Neuron (in vitro differentiated cells): ENCODE data around the gene AHNAK2.

Experiments used
- H2AFZ ChIP-seq: one replicate; pipeline ENCODE4 v1.6.1; 2013; ENCODE audit warnings: low read depth, mild to moderate bottlenecking, inconsistent platforms, low read length, moderate library complexity
- H3K27me3 ChIP-seq: one replicate; pipeline ENCODE4 v1.6.1; 2013; ENCODE audit warnings: low read length; ENCODE audit not compliant: insufficient read depth
- H3K36me3 ChIP-seq: one replicate; pipeline ENCODE4 v1.6.1; 2013; ENCODE audit warnings: low read length; ENCODE audit not compliant: insufficient read depth
- H3K4me1 ChIP-seq: one replicate; pipeline ENCODE4 v1.6.1; 2013; ENCODE audit warnings: low read length; ENCODE audit not compliant: insufficient read depth
- H3K4me3 ChIP-seq: 2 replicates; pipeline ENCODE4 v1.5.1; 2013; ENCODE audit warnings: mild to moderate bottlenecking, low read length, moderate library complexity
- H3K9me3 ChIP-seq: one replicate; pipeline ENCODE4 v1.6.1; 2013; ENCODE audit warnings: low read length

The AHNAK2 gene

DNA sequence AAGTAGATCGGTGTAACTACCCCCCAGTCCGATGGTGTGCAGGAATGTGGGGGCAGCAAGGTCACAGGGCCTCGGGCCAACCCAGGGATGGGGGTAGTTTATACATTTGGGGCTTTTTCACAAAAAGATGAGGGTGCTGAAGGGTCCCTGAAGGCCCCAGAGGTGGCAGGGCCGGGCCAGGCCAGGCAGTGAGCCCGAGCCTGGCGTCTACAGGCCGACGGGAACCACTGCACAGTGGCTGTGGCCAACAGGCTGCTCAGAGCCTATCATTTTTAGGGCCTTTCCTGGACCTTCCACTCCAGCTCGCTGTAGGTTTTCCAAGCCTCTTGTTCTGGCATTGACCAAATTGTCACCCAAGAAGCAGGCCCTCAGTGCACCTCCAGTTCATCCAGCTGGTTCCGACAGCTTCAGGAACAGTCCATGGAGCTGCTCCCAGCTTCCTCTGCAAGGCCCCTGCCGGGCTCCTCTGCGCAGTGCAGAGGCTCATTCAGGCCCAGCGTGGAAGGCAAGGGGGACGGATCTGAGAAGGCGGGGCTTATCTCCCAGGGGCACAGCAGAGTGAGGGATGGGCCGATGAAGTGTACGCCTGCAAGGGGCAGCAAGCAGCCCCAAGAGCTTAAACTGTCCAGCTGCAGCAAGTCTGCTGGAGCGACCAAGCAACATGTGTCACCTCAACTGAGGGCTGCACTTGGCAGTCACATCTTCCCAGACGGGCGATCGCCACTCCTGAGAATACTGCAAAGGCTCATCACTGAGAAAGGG, 28.8 kb upstream of the AHNAK2 start:
- peaks cover 53% of the 10 kb centered on the region for H3K36me3 ChIP-seq
- no peak overlapping the region for H2AFZ ChIP-seq
- H3K4me3 ChIP-seq = no peak overlapping the region
- H3K4me1 ChIP-seq = peaks cover 5% of the 10 kb centered on the region
- H3K9me3 ChIP-seq = no peaks in the 10 kb centered on the region
- no peaks in the 10 kb centered on the region for H3K27me3 ChIP-seq

DNA sequence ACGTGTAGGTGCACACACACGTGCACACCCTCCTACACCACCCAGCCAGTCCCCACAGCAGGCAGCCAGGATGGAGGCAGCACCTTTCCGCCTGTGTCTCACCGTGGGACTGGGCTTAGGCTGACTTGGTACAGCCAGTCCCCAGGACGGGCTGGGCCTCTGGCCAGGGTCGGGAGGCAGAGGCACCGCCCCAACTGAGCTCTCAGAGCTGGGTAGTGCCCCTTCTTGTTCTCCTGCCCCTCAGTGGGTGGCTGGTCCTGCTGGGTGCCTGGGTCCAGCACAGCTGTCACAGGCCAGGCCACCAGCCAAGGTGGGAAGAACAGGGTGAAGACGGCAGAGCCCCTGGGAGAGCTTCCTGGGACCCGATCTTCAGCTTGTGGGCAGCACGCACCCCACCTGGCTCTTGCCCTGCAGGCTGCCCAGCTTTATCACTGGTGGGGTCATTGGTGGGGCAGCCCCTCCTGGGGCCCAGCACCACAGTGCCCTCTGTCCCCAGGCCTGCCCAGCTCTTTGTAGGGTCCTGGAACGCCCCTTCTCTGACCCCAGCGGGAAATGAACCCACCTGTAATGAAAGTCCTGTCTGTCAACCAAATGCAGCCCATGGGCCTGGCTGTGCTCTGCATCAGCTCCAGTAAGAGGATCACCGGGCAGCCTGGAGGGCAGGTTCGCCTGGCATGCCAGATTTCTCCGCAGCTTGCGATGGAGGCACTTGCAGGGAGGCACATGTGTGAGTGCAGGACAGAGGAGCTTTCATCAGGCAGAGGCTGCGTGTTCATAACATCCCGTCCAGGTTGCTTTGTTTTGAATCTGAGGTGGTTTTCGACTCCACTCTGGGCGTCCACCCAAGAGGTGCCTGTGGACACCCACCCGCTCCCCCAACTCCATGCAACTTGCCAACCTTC, 28.0 kb upstream of the AHNAK2 start:
- peaks cover 45% of the 10 kb centered on the region for H3K36me3 ChIP-seq
- no peak overlapping the region for H3K4me3 ChIP-seq
- peaks cover 5% of the 10 kb centered on the region for H3K4me1 ChIP-seq
- H3K9me3 ChIP-seq = no peaks in the 10 kb centered on the region
- no peaks in the 10 kb centered on the region for H3K27me3 ChIP-seq
- no peak overlapping the region for H2AFZ ChIP-seq

DNA sequence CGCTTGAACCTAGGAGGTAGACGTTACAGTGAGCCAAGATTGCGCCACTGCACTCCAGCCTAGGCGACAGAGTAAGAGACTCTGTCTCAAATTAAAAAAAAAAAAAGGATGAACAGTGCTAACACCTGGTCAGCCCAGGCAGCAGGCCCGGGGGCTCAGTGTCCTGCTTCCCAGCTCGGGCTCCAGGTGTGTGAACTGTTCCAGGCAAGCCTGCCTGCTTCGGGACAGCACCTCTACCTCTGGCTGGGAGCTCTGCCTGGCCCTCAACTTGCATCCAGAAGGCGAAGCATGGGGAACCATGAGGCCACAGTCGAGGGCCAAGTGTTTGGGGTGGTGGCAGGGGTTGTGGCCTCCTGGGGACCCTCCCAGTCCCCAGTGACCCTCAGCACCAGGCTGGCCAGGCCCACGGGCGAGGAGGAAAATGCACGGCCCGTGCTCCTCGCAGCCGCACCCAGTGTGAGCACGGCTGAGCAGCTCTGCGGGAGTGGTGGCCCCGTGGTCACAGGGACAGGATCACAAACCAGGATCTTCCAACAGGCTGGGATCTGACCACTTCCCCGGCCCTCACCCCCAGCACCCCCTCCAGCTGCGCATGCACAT, 27.3 kb upstream of the AHNAK2 start:
- H3K9me3 ChIP-seq = no peaks in the 10 kb centered on the region
- H2AFZ ChIP-seq = no peak overlapping the region
- H3K4me3 ChIP-seq = no peak overlapping the region
- H3K36me3 ChIP-seq = peaks cover 38% of the 10 kb centered on the region
- no peaks in the 10 kb centered on the region for H3K27me3 ChIP-seq
- peaks cover 4% of the 10 kb centered on the region for H3K4me1 ChIP-seq

DNA sequence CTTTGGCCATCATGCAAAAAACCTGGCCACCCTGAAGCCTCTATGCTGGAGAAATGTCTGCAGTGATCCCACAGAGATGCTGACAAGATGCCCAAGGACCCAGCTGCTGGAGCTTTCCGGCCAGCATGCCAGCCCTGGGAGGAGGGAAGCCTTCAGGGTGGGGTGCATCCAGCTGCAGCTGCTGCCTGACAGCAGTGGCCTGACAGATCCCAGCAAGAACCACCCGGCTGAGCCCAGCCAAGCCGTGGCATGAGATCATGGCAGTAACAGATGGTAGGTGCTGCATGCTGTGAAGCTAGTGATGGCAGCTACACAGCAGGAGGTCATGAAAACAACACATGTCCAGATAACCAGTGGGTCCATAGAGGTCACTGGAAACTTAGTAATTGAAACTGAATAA, 21.2 kb upstream of the AHNAK2 start:
- no peaks in the 10 kb centered on the region for H3K27me3 ChIP-seq
- no peaks in the 10 kb centered on the region for H3K4me1 ChIP-seq
- no peak overlapping the region for H3K4me3 ChIP-seq
- H3K9me3 ChIP-seq = no peaks in the 10 kb centered on the region
- no peak overlapping the region for H2AFZ ChIP-seq
- peaks cover 25% of the 10 kb centered on the region for H3K36me3 ChIP-seq

DNA sequence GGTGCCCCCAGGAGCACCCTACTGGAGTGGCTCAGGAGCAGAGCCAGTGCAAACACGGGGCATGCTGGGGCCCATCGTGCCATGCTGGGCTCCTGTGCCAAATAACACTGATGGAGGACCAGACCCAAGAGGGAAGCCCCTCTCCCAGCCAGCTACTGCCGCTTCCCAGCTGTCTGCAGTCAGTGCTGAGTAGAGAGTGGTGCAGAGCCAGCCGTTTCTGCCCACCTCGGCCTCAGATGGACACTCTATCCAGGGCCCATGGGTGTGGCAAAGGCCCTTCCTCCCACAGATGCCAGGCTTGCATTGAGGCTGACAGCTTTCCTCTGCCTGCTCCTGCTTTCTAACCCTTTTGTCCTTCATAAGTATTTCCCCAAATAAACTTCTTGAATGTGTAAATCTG, 20.6 kb upstream of the AHNAK2 start:
- Histone ChIP-seq H3K4me1 (no peaks in the 10 kb centered on the region), H3K27me3 (no peaks in the 10 kb centered on the region), H3K4me3 (no peak overlapping the region), H2AFZ (no peak overlapping the region), H3K36me3 (peaks cover 29% of the 10 kb centered on the region), H3K9me3 (no peaks in the 10 kb centered on the region)

DNA sequence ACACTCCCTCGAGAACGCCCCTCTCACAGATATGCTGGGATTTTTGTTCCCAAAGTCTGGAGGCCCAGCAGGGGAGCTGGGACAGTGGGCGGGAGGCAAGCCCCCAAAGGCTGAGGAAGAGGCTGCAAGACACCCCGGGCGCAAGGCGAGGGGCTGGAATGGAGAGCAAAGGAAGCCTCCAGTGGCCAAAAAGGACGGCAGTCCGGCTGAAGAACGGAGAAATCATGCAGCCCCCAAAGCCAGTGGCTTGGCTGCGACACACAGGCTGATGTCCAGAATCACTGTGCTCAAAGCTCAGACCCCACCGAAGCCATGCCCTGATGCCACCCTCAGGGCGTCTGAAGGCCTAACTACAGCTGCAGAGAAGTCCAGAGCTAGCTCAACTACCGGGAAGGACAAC, 18.3 kb upstream of the AHNAK2 start:
- H3K36me3 ChIP-seq = peaks cover 46% of the 10 kb centered on the region
- H3K4me3 ChIP-seq = no peak overlapping the region
- no peaks in the 10 kb centered on the region for H3K9me3 ChIP-seq
- no peaks in the 10 kb centered on the region for H3K27me3 ChIP-seq
- H2AFZ ChIP-seq = no peak overlapping the region
- H3K4me1 ChIP-seq = no peaks in the 10 kb centered on the region

DNA sequence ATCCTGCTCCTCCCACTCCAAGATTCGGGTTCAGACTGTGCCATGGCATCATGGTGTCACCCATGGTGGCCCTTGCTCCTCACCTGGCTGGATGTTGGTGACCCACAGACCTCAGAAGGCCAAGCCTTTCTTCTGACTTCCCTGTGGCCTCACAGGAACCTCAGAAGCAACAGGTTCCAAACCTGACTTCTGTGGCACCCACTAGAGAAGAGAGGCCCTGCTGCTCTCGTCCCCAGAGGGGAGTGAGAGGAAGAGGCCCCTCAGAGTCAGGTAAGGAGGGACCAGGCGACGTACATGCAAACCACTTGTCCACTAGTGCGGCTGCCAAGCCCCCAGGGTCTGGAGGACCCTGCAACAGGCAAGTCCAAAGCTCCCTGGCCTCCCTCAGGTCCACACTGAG, 17.9 kb upstream of the AHNAK2 start:
- Histone ChIP-seq H3K27me3 (no peaks in the 10 kb centered on the region), H3K4me3 (no peak overlapping the region), H3K36me3 (peaks cover 50% of the 10 kb centered on the region), H3K4me1 (no peaks in the 10 kb centered on the region), H3K9me3 (no peaks in the 10 kb centered on the region), H2AFZ (no peak overlapping the region)

DNA sequence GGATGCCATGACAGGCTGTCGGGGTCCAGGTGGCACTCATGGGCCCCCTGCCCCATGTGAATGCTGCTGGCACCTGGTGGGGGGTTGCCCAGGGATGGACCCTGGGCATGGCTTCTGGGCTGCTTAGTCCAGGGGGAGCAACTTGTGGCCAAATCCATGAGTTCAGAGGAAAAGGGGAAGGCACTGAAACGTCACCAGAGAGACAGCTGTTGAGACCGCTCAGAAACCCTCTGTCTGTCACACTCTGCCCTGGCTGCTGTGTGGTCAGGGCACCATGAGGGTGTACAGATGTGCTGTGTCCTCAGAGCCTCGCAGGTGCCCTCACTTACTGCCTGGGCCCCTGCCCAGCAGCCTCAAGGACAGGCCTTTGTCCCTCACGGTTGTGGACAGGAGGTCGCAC, 16.8 kb upstream of the AHNAK2 start:
- H3K4me1 ChIP-seq = no peaks in the 10 kb centered on the region
- no peak overlapping the region for H3K4me3 ChIP-seq
- peaks cover 50% of the 10 kb centered on the region for H3K36me3 ChIP-seq
- no peak overlapping the region for H2AFZ ChIP-seq
- H3K27me3 ChIP-seq = no peaks in the 10 kb centered on the region
- H3K9me3 ChIP-seq = no peaks in the 10 kb centered on the region

DNA sequence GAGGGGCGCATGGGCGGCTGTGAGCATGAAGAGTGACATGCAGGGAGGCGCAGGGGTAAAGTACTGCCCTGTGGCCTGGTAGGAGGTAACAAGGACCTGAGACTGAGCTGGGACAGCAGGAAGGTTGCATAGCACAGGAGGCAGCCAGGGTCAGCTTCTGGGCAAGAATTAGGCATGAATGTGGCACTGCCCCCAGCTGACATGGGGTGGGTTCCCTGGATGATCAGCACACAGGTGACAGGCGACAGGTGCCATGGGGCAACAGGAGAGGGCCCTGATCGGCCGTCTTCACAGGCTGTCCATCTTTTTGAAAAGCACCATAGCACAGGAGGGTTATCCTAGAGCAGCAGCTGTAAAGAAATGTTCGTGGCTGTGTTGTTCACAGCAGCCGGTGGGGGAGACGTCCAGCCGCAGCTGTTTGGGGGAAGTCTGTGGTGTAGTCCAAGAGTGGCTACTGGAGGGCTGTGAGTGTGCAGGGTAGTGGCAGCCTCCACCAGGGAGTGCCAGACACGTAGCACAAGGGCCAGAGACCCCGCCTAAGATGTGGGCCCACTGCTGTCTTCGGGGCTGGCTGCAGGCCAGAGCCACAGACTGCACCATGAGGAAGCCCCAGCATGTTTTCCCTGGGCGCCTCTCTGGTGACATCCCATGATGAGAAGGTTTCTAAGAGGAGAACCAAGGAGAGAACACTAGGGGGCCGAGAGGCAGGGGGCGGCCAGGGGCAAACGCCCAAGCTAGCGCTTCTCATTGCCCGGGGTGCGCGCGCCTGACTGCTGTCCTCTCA, 15.8 kb upstream of the AHNAK2 start:
- no peak overlapping the region for H2AFZ ChIP-seq
- H3K36me3 ChIP-seq = peaks cover 48% of the 10 kb centered on the region
- no peaks in the 10 kb centered on the region for H3K27me3 ChIP-seq
- H3K4me3 ChIP-seq = no peak overlapping the region
- no peaks in the 10 kb centered on the region for H3K9me3 ChIP-seq
- no peaks in the 10 kb centered on the region for H3K4me1 ChIP-seq

DNA sequence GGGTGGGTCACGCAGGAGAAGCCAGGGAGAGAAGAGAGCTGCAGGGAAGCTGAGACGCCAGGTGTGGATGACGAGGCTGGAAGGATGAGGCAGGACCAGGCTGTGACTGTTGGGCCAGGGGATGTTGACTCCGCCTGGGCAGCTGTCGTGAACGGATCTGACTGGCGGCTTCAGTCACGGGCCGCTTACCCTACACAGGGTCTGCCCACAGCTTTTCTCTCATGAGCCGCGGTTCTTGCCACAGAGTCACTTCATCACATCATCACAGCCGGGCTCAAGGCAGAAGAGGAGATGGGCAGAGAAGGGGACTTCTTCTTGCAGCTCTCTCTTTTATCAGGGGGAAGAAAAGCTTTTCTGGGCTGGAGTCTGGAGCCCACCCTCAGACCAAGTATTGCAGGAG, 15.1 kb upstream of the AHNAK2 start:
- no peaks in the 10 kb centered on the region for H3K9me3 ChIP-seq
- H3K36me3 ChIP-seq = peaks cover 48% of the 10 kb centered on the region
- H3K4me3 ChIP-seq = no peak overlapping the region
- no peak overlapping the region for H2AFZ ChIP-seq
- H3K4me1 ChIP-seq = no peaks in the 10 kb centered on the region
- H3K27me3 ChIP-seq = no peaks in the 10 kb centered on the region

DNA sequence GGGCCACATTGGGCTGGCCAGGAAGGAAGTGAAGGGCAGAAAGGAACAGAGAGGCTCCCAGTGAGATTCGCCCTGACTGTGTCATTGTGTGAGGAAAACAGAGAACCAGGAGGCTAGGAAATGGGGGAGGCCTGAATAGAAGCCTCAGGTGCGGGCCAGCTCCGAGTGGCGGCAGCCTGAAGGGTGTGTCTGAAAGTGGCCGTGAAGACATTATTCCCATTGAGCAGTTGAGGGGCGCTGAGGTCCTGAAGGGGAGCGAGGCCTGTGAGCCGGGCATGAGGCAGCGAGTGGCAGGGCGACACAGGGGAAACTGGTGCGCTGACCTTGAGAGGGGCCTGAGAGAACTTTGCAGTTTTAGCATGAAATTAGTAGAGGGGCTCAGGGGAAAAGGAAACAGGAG, 14.3 kb upstream of the AHNAK2 start:
- no peak overlapping the region for H2AFZ ChIP-seq
- peaks cover 48% of the 10 kb centered on the region for H3K36me3 ChIP-seq
- no peaks in the 10 kb centered on the region for H3K27me3 ChIP-seq
- H3K4me1 ChIP-seq = no peaks in the 10 kb centered on the region
- no peaks in the 10 kb centered on the region for H3K9me3 ChIP-seq
- H3K4me3 ChIP-seq = no peak overlapping the region

DNA sequence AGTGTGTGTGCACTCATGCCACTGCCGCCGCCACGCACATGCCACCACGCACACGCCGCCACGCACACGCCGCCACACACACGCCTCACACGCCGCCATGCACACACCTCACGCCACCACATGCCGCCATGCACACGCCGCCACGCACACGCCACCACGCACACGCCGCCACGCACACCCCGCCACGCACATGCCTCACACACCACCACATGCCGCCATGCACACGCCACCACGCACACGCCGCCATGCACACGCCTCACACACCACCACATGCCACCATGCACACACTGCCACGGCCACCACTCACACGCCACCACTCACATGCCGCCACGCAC, 13.7 kb upstream of the AHNAK2 start:
- peaks cover under 1% of the 10 kb centered on the region for H3K4me1 ChIP-seq
- no peaks in the 10 kb centered on the region for H3K27me3 ChIP-seq
- no peaks in the 10 kb centered on the region for H3K9me3 ChIP-seq
- H3K36me3 ChIP-seq = peaks cover 46% of the 10 kb centered on the region
- H2AFZ ChIP-seq = no peak overlapping the region
- H3K4me3 ChIP-seq = no peak overlapping the region

DNA sequence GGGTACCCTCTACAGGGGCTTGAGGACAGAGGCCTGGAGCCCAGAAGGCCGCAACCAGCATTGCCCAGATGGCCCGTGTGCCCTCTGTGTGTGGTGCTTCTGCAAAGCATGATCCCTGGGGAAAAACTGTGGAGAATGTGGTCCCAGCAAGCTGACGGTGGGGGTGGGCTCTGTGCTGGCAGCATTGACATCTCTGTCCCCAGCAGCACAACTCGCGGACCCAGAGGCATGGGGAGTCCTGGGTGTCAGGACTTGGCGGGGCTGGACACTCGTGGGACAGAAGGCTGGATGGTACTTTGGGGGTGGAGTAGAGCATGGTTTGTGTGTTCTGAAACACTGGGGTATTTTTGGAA, 11.8 kb upstream of the AHNAK2 start:
- no peak overlapping the region for H3K4me3 ChIP-seq
- no peaks in the 10 kb centered on the region for H3K27me3 ChIP-seq
- peaks cover 9% of the 10 kb centered on the region for H3K4me1 ChIP-seq
- H3K36me3 ChIP-seq = peaks cover 30% of the 10 kb centered on the region
- no peaks in the 10 kb centered on the region for H3K9me3 ChIP-seq
- no peak overlapping the region for H2AFZ ChIP-seq
